Hepatocyte (in vitro differentiated cells): ENCODE measurements around the gene RNF144B.

ENCODE experiments used
- EZH2 ChIP-seq: fragments of 200-600 bp; sonication (generic); IDR thresholded peaks from 2 replicates; pipeline ENCODE4 v1.6.1; 2016; ENCODE audit warnings: antibody characterized with exemption, mild to moderate bottlenecking, borderline replicate concordance
- TF ChIP-seq, protein P1 (sequence below): fragments of 200-600 bp; sonication (generic); IDR thresholded peaks from 2 replicates; pipeline ENCODE4 v1.5.1; 2016; ENCODE audit warnings: antibody characterized with exemption, mild to moderate bottlenecking; ENCODE audit not compliant: poor library complexity

DNA sequence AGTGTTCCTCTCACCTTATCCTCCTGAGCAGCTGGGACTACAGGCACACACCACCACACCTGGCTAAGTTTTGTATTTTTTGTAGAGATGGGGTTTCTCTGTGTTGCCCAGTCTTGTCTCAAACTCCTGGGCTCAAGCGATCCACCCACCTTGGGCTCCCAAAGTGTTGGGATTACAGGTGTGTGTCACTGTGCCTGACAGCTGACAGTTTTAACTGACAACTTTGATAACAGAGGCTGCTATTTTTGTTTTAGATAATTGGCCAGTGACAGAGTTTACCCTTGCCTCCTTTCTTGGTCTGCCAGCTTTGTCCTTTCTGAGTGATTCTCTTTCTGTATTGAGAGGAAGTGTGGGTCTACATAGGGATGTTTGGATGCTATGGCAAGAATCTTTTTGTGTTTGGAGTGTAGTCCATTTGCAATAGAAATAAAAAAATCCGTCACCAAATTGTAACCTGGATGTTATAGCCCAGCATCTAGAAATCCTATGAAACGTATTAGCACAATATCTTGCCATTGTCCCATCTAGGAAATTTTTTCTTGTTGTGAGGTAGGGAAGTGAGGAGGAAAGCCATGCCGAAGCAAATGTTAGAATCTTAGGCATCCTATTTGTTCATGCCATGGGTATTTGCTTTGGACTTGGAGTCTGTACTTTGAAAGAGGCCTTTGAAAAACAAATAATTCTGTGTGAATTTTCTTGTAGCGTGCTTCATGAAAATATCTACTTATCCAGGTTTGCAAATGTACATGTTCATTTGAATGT lies 80.8 kb downstream of the RNF144B start:
- TF ChIP-seq, protein P1, sequence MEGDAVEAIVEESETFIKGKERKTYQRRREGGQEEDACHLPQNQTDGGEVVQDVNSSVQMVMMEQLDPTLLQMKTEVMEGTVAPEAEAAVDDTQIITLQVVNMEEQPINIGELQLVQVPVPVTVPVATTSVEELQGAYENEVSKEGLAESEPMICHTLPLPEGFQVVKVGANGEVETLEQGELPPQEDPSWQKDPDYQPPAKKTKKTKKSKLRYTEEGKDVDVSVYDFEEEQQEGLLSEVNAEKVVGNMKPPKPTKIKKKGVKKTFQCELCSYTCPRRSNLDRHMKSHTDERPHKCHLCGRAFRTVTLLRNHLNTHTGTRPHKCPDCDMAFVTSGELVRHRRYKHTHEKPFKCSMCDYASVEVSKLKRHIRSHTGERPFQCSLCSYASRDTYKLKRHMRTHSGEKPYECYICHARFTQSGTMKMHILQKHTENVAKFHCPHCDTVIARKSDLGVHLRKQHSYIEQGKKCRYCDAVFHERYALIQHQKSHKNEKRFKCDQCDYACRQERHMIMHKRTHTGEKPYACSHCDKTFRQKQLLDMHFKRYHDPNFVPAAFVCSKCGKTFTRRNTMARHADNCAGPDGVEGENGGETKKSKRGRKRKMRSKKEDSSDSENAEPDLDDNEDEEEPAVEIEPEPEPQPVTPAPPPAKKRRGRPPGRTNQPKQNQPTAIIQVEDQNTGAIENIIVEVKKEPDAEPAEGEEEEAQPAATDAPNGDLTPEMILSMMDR, result no peak
- no peak for TF ChIP-seq EZH2
